ENCODE results near the gene SGCG. TPM values are rescaled to one million over a fixed set of nuclear protein-coding genes. Genes with fewer than 3 reads are reported as not detected.
"Not testable (repeated sequence)": the region's sequence is repeated elsewhere in the genome, so short reads cannot be mapped to it uniquely, and the experiment has no call there.

SGCG gene
- total RNA-seq, 1 donor from 2014 or later: not detected

- no peak for DNase-seq (ENCODE audit: low read depth in 2 of 2)
Measured at GRCh38 chr13:23205807-23206206, 25.0 kb downstream of the SGCG start.

- DNase-seq (ENCODE audit: low read depth in 2 of 2): no peak
Measured at GRCh38 chr13:23212671-23213070, 31.9 kb downstream of the SGCG start.

GRCh38 chr13:23231241-23231640 is 50.5 kb downstream of the SGCG start:
- DNase-seq (ENCODE audit: low read depth in 2 of 2): no peak

- no peak for DNase-seq (ENCODE audit: low read depth in 2 of 2)
Measured at GRCh38 chr13:23235994-23236393, 55.2 kb downstream of the SGCG start.

- no peak for DNase-seq (ENCODE audit: low read depth in 2 of 2)
Measured at GRCh38 chr13:23243066-23243465, 62.3 kb downstream of the SGCG start.

- not testable (repeated sequence) for DNase-seq (ENCODE audit: low read depth in 2 of 2)
Measured at GRCh38 chr13:23248410-23248809, 67.6 kb downstream of the SGCG start.

GRCh38 chr13:23254506-23254905 is 73.7 kb downstream of the SGCG start:
- no peak for DNase-seq (ENCODE audit: low read depth in 2 of 2)

GRCh38 chr13:23267571-23267970 is 86.8 kb downstream of the SGCG start:
- DNase-seq (ENCODE audit: low read depth in 2 of 2): no peak

- DNase-seq (ENCODE audit: low read depth in 2 of 2): no peak
Measured at GRCh38 chr13:23268441-23268840, 87.7 kb downstream of the SGCG start.

- DNase-seq (ENCODE audit: low read depth in 2 of 2): no peak
Measured at GRCh38 chr13:23271331-23271730, 90.6 kb downstream of the SGCG start.

GRCh38 chr13:23273498-23273897 is 92.7 kb downstream of the SGCG start:
- no peak for DNase-seq (ENCODE audit: low read depth in 2 of 2)

GRCh38 chr13:23279321-23279720 is 98.5 kb downstream of the SGCG start:
- DNase-seq (ENCODE audit: low read depth in 2 of 2): no peak

- DNase-seq (ENCODE audit: low read depth in 2 of 2): no peak
Measured at GRCh38 chr13:23288564-23288963, 107.8 kb downstream of the SGCG start.

GRCh38 chr13:23288995-23289394 is 108.2 kb downstream of the SGCG start:
- DNase-seq (ENCODE audit: low read depth in 2 of 2): no peak

GRCh38 chr13:23289917-23290357 is 109.2 kb downstream of the SGCG start:
- DNase-seq (ENCODE audit: low read depth in 2 of 2): peak in 1 of 2 donors; percentile 5

- DNase-seq (ENCODE audit: low read depth in 2 of 2): no peak
Measured at GRCh38 chr13:23292586-23292985, 111.8 kb downstream of the SGCG start.

GRCh38 chr13:23314837-23315236 is 134.1 kb downstream of the SGCG start:
- not testable (repeated sequence) for DNase-seq (ENCODE audit: low read depth in 2 of 2)

GRCh38 chr13:23319883-23320224 is 139.1 kb downstream of the SGCG start:
- no peak for DNase-seq (ENCODE audit: low read depth in 2 of 2)

- DNase-seq (ENCODE audit: low read depth in 2 of 2): no peak
Measured at GRCh38 chr13:23320926-23321534, 140.3 kb downstream of the SGCG start.

GRCh38 chr13:23321535-23322241 is 140.9 kb downstream of the SGCG start:
- peak in 1 of 2 donors; percentile 93 for DNase-seq (ENCODE audit: low read depth in 2 of 2)

GRCh38 chr13:23322353-23323336 is 141.9 kb downstream of the SGCG start:
- no peak for DNase-seq (ENCODE audit: low read depth in 2 of 2)

All from dermis microvascular lymphatic vessel endothelial cell (primary cell).